Renal cortical epithelial cell (primary cell): ENCODE results near the gene PPP1R12B. TPM values are rescaled to one million over a fixed set of nuclear protein-coding genes. Genes with fewer than 3 reads are reported as not detected.
"Not testable (repeated sequence)": the region's sequence is repeated elsewhere in the genome, so short reads cannot be mapped to it uniquely, and the experiment has no call there.

Source experiments
- DNase-seq: peaks from one replicate; pipeline ENCODE4 v3.0.0-alpha.2; 2011; ENCODE audit warnings: low read depth
- total RNA-seq: library from RNA; depleted of rRNA; stranded (reverse); fragments of >200 nt; gene quantifications from 2 replicates; pipeline ENCODE4 v1.2.3, GENCODE V29; 2014

PPP1R12B gene
- total RNA-seq, 1 donor from 2014 or later: 20.1 TPM

DNA sequence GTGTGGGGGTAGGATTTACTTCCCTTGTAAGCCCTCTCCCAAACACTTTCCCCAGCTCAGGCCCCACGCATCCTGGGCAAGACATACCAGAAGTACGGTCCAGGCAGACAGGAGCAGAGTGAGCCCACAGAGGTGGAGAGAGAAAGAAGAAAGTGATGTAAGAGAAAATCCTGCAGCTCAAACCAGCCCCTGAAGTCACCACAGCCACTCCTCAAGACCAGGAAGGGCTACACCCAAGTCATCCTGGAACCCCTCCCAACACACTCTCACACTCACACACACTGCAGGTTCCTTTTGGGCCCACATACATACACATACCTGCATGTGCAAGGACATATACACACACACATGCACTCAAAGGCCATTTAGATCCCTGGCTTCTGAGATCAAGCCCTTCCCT lies 254.9 kb downstream of the PPP1R12B start:
- DNase-seq: no peak

DNA sequence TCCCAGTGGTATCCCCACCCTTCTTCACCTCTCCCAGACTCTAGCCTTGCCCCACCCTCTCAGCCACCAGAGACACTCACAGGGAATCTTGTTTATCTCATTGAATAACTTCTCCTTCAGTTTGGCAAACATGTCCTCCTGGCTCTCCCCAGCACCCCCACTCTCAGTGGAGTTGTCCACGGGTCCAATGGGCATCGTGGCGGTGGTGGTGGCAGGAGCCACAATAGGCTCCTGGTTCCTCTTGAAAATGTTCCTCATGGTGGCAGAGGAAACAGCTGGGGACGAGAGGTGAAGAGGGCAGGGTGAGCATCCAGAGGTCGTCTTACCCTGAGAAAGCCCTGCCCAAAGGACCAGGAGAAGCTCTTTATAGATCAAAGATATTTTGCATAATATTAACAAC lies 257.0 kb downstream of the PPP1R12B start:
- no peak for DNase-seq

DNA sequence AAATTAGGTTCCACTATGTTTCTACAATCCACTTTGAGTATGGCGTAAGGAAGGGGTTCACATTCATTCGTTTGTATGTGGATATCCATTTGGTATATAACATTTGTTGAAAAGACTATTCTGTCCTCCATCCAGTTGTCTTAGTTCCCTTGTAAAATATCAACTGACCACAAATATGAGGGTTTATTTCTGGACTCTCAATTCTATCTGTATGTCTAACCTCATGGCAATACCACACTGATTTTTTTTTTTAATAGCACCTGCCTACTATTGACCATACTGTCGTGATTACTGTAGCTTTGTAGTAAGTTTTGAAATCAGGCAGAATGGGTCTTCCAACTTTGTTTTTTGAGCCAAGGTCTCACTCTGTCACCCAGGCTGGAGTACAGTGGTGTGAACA lies 263.5 kb downstream of the PPP1R12B start:
- not testable (repeated sequence) for DNase-seq

DNA sequence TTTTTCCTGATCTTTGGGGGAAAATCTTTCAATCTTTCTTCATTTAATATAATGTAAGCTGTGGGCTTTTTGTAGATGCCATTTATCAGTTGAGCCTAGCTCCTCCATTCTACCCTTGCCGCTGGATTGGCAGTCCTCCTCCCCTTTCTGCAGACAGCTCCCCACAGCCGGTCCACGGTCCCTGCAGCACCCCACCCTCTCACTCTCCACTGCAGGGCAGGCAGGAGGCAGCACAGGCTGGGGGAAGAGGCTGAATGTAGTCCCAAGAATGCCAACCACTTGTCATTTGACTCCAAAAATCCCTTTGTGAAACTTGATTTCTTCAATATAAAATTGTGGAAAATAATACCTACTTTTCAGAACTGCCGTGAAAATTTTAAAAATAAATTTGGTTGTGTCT lies 265.1 kb downstream of the PPP1R12B start:
- no peak for DNase-seq

DNA sequence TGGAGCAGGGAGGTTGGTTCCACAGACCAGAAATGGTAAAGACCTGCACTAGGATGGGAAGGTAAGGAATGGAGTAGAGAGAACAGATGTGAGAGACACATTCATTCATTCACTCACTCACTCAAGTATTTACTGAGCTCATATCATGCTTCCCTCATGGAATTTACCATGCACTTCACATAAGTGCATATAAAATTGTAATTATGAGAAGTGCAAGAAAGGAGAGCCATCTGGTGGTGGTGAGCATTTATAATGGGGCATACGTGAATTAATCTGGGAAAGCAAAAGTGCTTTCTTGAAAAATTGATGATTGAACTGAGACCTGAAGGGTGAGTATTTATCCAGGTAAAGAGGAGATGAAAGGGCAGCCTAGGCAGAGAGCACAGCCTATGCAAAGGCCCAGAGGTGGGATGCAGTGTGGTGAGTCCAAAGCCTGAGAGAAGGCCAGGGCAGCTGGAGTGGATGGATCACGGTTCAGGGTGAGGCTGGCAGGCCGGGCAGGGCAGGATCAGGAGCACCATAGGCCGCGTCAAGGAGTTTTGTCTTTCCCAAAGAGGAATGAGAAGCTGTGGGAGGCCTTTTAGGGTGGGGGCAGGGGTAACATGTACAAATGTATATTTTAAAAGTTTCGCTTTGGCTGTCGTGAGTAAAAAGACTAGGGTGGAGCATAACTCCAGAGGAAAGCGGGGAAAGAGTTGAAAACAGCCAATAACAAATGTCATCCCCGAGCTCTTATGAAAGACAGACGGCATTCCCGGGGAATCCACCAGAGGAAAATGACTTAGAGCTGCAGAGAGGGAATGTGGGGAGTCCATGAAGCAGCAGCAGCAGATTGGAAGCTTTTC lies 266.1 kb downstream of the PPP1R12B start:
- not testable (repeated sequence) for DNase-seq

DNA sequence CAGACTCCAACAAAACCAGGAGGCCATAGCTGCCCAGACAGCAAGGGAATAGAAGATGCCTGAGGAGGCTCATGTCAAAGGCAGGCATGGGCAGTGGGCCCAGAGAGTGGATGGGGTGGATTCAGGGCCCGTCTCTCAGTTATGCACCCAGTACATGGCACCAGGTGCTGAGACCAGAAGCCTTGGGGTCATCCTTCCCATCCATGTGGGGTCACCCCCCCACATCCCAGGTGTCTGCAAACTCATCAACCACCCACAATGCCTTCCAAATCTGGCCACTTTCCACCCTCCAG lies 266.7 kb downstream of the PPP1R12B start:
- DNase-seq: not testable (repeated sequence)

DNA sequence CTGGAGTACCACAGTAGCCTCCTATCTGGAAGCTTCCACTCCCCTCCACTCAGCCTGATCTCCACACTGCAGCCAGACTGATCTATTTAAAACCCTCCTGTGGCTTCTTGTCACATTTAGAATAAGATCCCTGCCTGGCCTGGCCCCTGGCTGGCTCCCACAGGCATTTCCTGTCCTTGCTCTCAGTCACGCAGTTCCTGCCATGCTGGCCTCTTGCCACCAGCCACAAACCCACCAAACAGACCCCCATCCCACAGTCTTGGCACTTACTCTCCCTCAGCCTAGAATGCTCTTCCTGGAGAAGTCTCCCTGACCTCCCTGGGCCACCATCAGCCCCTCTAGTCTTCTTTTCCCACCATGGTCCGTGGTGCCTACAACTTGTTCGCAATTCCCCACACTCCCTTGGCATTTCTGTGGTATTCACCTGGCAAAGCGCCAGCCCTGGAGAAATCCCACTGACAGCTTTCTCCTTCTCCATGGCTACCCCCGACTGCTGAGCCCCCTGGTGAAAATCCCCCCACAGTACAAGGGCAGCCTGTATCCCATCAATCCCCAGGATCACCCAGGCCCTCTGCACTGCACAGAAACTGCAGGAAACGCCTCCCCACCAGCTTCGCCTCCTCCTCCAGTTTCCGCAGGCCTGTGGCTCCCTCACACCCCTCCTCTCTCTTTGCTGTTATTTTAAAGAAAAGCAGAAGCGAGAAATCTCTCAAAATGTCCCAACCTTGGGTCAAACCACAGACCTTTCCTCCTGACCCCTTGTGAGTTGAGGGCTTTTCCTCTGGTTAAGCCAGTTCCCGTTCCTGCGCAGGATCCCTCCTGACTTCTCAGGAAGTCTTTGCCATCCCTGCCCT lies 267.2 kb downstream of the PPP1R12B start:
- DNase-seq: peak; percentile 41

DNA sequence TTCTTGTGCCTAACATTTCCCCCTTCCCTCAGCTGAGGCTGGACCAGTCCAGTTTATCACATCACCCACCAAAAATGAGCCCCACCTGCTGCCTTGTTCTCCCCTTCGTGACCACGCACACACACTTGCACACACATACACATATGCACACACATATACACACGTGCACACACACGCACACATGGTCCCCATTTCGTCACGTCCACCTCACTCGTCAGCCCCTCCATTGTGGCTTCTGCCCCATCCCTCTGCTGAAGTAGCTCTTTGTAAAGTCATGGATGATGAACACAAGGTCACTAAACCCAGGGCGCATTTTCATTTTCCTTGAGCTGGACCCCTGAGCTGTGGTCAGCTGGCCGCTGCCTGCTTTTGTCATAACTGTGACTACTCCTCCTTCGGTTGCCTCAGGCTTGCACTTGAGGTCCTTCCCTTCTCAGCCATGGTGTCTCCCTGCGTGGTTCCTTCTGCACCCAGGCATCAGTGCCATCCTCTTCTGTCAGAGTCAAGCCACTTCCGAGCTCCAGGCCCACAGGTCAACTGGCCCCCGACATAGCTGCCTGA lies 267.9 kb downstream of the PPP1R12B start:
- DNase-seq: no peak

DNA sequence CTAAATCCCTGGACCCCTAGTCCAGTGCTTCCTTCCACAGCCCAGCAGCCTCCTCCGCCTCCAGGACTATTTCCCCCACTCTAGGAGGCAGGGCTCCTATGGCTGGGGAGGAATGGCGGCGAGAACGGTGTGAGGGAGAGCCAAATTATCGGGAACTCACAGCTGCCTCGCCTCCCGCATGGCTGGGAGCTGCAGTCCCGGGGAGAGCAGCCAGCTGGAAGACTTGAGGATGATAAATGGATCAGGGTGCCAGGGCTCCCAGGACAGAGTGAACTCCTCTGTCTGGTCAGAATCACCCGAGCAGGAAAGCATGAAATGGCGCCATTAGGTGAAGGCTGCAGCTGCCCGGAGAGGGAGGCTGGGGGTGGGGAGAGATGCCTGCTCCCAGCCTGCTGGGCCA lies 270.5 kb downstream of the PPP1R12B start:
- peak; percentile 41 for DNase-seq

DNA sequence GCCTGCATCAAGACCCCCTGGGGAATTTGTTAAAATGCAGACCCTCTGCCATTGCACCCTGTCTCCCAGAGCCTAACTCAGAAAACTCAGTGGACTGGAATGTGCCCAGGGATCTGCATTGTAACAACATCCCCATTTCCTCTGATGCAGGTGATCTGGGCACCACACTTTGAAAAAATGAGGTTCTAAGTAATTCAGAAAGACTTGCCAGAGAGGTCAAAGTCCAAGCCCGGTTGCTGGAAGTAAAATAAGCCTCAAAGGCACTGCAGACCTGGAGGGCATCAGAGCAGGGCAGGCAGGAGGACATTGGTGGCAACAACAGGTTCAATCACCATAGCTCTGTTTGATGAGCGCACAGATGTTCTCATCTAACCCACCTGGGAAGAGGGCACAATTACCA lies 271.0 kb downstream of the PPP1R12B start:
- DNase-seq: no peak

DNA sequence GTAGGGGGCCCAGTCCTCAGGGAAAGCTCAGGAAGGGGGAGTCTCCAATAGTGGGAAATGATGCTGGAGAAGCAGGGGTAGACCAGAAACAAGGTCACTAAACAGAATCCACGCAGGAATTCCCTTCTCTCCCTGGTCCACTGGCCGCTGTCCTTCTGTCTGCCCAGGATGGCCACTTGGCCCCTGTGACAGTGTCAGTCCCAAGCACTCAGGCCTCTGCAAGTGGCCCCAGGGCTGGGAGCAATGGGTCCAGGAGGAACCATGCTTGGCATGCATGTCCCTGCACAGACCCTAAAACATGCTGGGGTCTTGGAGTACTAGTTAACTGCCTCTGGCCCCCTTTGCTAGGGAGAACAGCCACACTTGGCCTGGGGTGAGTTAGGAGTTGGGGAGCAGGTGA lies 271.5 kb downstream of the PPP1R12B start:
- not testable (repeated sequence) for DNase-seq

DNA sequence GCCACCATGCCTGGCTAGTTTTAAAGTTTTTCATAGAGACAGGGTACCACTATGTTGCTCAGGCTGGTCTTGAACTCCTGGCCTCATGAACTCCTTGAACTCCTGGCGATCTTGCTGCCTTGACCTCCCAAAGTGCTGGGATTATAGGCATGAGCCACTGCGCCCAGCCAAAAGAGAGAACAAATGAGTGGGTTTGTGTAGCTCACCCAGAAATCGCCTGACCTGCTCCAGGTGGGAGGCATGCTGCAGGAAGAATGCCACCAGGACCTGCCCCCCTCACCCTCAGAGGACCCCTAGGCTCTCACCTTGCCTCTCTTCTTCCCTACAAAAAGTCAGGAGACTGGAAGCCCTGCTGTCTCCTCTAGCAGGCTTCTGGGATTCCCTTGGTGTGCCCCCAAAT lies 272.9 kb downstream of the PPP1R12B start:
- DNase-seq: no peak

DNA sequence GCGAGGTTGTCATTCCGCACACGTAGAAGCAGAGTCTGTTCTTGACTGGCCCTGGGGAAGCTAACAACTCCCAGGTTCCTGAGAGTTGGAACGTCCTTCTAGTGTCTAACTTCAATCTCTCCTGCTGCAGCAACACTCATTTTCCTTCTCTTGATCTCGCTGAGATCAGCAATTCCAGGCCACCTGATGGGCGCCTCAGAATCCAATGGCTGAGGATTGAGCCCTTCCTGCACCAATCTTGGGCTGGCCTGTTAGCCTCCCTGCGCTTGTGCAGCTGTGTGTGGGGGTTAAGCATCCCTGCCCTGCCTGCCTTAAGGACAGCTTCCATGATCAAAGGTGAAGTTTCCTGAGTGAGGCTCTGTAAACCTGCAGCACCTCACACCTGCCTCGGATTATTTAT lies 273.9 kb downstream of the PPP1R12B start:
- DNase-seq: no peak

DNA sequence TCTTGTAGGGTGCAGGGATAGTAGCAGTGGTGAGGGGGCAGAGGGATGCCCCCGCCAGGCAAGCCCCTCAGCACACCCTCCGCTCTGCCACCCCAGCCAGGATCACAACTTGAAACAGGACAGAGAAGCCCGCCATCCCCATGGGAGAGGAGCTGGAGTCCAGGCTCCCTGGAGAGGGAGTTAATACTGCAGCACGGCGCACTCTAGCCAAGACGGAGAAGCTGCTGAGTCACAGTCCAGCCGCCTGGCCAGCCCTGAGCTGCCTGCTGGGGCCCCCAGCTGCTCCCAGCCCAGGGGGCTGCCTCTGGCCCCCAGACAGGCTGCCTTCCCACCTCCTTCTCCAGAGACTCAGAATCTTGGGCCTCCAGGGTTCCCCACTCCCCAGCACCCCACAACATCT lies 274.6 kb downstream of the PPP1R12B start:
- DNase-seq: no peak

DNA sequence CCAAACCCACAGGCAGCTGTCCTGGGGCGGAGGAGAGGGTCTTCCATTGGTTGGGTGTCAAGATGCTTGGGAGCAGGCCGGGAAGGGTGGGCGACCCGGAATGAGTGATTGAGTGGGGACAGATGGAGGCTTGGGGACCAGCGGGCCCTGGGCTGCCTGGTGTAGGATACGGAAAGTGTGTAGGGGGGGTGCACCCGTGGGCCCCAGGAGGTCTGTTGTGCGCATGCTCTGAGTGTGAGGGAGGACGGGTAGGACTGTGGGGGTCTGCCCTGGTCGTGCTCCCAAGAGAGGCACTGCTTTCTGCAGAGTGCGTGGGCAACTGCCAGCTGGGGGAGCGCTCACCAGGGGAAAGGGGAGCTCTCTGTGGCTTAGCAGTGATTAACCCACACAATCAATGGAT lies 275.0 kb downstream of the PPP1R12B start:
- not testable (repeated sequence) for DNase-seq

DNA sequence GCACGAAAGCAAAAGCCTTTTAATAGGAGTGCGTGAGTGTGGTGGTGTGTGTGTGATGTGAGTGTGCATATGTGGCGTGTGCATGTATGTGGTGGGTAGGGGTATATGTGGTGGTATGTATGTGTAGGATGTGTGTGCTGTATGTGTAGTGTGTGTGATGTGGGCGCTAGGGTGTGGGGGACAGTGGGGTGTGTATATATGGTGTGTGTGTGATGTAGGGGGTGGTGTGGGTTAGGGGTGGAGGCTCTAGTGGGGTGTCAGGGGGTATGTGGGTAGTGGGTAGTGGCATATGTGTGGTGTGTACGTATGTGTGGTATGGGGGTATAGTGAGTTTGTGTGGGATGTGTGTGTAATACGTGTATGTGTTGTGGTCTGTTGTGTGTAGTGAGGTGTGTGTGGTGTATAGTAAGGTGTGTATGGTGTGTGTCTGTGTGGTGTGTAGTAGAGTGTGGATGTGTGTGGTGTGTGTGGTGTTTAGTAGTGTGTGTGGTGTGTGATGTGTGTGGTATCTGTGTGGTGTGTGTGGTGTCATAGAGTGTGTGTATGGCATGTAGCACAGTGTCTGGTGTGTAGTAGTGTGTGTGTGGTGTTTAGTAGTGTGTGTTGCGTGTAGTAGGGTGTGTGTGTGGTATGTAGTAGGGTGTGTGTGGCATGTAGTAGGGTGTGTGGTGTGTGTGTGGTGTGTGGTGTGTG lies 275.7 kb downstream of the PPP1R12B start:
- DNase-seq: no peak

DNA sequence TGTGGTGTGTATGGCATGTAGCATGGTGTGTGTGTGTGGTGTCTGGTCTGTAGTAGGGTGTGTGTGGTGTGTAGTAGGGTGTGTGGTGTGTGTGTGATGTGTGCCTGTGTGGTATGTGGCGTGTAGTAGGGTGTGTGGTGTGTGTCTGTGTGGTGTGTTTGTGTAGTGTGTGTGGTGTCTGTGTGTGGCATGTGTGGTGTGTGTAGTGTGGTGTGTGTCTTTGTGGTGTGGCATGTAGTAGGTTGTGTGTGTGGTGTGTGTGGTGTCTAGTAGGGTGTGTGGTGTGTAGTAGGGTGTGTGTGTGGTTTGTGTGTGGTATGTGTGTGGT lies 276.2 kb downstream of the PPP1R12B start:
- no peak for DNase-seq

DNA sequence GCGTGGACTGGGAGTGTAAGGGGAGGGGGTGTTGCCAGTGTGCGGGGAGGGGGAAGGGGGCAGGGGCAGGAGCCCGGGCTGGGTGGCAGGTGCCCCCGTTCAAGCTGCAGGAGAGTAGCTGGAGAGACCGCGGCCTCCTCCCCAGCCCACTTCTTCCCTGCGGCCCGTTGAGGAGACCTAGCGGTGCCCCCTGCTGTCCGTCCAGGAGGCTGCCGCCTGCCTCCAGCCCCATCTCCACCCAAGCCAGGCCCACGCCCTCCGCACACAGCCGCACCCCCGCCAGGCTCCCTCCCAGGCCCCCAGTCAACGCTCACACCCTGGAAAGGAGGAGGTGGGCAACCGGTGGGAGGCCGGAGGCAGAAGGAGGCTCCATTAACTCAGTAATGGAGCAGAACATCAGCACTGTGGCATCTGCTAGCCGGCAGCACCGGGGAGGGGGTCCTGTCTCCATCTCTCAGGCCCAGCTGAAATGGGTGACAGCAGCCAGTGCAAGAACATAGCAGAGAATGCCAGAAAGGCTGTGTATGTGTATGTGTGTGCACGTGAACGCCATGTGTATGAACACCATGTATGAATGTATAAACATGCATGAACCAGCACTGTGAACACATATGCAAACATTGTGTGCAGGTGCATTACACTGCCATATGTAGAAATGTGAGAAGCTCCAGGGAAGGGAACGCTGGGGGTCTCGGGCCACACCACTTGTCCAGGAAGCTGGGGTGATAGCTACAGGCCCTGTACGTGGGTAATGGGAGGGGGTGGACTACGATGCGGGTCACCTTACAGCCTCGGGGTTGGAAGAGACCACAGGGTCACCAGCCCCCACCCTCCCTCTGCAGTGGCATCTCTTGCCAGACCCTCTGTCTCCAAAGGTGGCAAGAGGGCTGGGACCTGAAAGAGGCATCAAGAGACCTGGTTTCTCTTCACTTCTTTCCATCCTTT lies 277.2 kb downstream of the PPP1R12B start:
- peak; percentile 27 for DNase-seq

DNA sequence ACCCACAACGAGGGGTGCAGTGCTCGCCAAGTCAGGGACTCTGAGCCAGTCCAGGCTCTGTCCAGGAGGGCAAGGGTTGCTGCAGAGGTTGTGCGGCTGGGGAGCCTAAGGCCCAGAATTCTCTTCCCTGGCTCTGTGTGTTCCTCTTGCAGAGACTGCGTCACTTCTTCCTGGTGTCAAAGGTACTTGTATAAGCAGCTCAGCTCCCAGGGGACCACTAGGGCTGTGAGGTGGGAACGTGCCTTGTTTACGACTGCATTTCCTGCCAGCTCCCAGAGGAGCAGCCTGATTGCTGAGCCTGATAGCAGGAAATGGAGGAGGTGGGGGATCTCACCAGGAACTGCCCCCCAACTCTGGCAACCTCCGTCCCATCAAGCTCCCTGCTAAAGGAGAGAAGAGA lies 278.5 kb downstream of the PPP1R12B start:
- not testable (repeated sequence) for DNase-seq

DNA sequence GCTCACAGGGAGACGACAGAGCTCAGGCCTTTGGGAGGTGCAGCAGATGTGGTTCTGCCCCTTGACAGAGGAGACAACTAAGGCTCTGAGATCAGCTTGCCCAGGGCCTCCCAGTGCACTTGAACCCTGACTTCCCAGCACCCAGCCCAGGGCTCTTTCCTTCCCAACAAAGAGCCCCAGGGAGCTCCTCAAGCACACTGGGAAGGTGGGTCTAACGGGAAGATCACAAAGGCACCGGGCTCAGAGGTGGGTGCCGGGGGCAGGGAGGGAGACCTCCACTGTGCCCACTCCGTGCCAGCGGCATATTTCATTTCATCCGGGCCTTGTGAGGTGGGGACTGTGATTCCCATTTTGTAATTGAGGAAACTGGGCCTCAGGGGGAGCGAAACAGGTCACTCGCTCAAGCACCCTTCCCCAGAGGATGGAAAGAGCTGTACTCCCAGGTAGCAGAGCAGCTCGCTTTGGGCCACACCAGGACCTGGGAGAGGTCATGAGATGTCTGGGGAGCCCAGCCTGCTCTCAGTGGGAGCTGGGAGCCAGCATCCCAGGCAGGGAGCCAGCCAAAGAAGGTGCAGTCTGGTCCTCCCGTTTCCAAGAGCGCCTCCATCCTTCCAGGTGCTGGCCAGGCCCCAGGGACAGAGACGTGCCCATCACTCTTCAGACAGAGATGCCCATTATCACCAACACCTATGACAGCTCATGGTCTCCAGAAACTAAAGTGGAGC lies 279.5 kb downstream of the PPP1R12B start:
- DNase-seq: no peak
